GM15510 (cell line): ENCODE measurements around the gene PLA2G6.

Experiments
- POLR2A ChIP-seq: IDR thresholded peaks from 3 replicates; pipeline ENCODE4 v1.6.1; 2011; ENCODE audit warnings: borderline replicate concordance; ENCODE audit not compliant: insufficient read length; ENCODE audit errors: extremely low read depth

PLA2G6 gene

GRCh38 chr22:38219632-38220031 is 38.0 kb upstream of the PLA2G6 start:
- no peak for TF ChIP-seq POLR2A

GRCh38 chr22:38218661-38219622 is 37.3 kb upstream of the PLA2G6 start:
- no peak for TF ChIP-seq POLR2A

- no peak for TF ChIP-seq POLR2A
Measured at GRCh38 chr22:38215156-38216038, 33.8 kb upstream of the PLA2G6 start.

GRCh38 chr22:38214302-38215056 is 32.8 kb upstream of the PLA2G6 start:
- peak; percentile 45 for TF ChIP-seq POLR2A

- no peak for TF ChIP-seq POLR2A
Measured at GRCh38 chr22:38213990-38214301, 32.3 kb upstream of the PLA2G6 start.

GRCh38 chr22:38213319-38213989 is 31.8 kb upstream of the PLA2G6 start:
- TF ChIP-seq POLR2A: no peak

- TF ChIP-seq POLR2A: no peak
Measured at GRCh38 chr22:38212442-38212841, 30.8 kb upstream of the PLA2G6 start.

- TF ChIP-seq POLR2A: no peak
Measured at GRCh38 chr22:38211556-38211955, 29.9 kb upstream of the PLA2G6 start.

GRCh38 chr22:38208551-38208968 is 26.9 kb upstream of the PLA2G6 start:
- no peak for TF ChIP-seq POLR2A

GRCh38 chr22:38207898-38208432 is 26.3 kb upstream of the PLA2G6 start:
- no peak for TF ChIP-seq POLR2A

GRCh38 chr22:38205261-38206128 is 23.9 kb upstream of the PLA2G6 start:
- TF ChIP-seq POLR2A: no peak

- no peak for TF ChIP-seq POLR2A
Measured at GRCh38 chr22:38204784-38205183, 23.2 kb upstream of the PLA2G6 start.
